Trophoblast cell (in vitro differentiated cells and primary cell): ENCODE data around the gene RBM47.
"Not testable (repeated sequence)": the region's sequence is repeated elsewhere in the genome, so short reads cannot be mapped to it uniquely, and the experiment has no call there.

ENCODE experiments used
- DNase-seq, 2 donors: peaks; one replicate each; pipeline ENCODE4 v3.0.0-alpha.2; 2016
- H2AFZ ChIP-seq: 2 replicates; pipeline ENCODE4 v1.6.1; 2013; ENCODE audit warnings: low read length, moderate library complexity, mild to moderate bottlenecking; ENCODE audit not compliant: insufficient read depth, poor library complexity
- H2AK5ac ChIP-seq: 2 replicates; pipeline ENCODE4 v1.6.1; 2013; ENCODE audit warnings: mild to moderate bottlenecking, low read length
- H2BK120ac ChIP-seq: 2 replicates; pipeline ENCODE4 v1.6.1; 2013; ENCODE audit warnings: low read length, mild to moderate bottlenecking, moderate library complexity; ENCODE audit not compliant: insufficient read depth, poor library complexity
- H2BK12ac ChIP-seq: 2 replicates; pipeline ENCODE4 v1.6.1; 2013; ENCODE audit warnings: mild to moderate bottlenecking, low read length, moderate library complexity
- H2BK5ac ChIP-seq: 2 replicates; pipeline ENCODE4 v1.6.1; 2013; ENCODE audit warnings: low read length, low read depth, moderate library complexity, mild to moderate bottlenecking; ENCODE audit not compliant: poor library complexity
- H3K14ac ChIP-seq: 2 replicates; pipeline ENCODE4 v1.6.1; 2013; ENCODE audit warnings: mild to moderate bottlenecking, low read length
- H3K18ac ChIP-seq: 2 replicates; pipeline ENCODE4 v1.6.1; 2013; ENCODE audit warnings: mild to moderate bottlenecking, low read length
- H3K23ac ChIP-seq: 2 replicates; pipeline ENCODE4 v1.6.1; 2013; ENCODE audit warnings: low read length
- H3K27ac ChIP-seq: 2 replicates; pipeline ENCODE4 v1.5.1; 2013; ENCODE audit warnings: low read depth, mild to moderate bottlenecking, inconsistent platforms, low read length, moderate library complexity
- H3K27me3 ChIP-seq: 2 replicates; pipeline ENCODE4 v1.6.1; 2013; ENCODE audit warnings: inconsistent platforms, mild to moderate bottlenecking, low read length, moderate library complexity; ENCODE audit not compliant: insufficient read depth
- H3K36me3 ChIP-seq, 2 experiments: 1 replicate in 1 of 2; 2 replicates in 1 of 2; pipeline ENCODE4 v1.6.1; 2013; ENCODE audit warnings: low read length in 2 of 2, mild to moderate bottlenecking in 2 of 2, moderate library complexity in 1 of 2; ENCODE audit not compliant: insufficient read depth in 2 of 2, control insufficient read depth in 1 of 2
- H3K4ac ChIP-seq: 2 replicates; pipeline ENCODE4 v1.6.1; 2013; ENCODE audit warnings: low read depth, mild to moderate bottlenecking, low read length, moderate library complexity
- H3K4me1 ChIP-seq, 2 experiments: 1 replicate in 1 of 2; 2 replicates in 1 of 2; pipeline ENCODE4 v1.6.1; 2013; ENCODE audit warnings: low read length in 2 of 2, mild to moderate bottlenecking in 2 of 2, moderate library complexity in 1 of 2; ENCODE audit not compliant: insufficient read depth in 2 of 2, control insufficient read depth in 1 of 2
- H3K4me2 ChIP-seq: 2 replicates; pipeline ENCODE4 v1.6.1; 2013; ENCODE audit warnings: inconsistent platforms, mild to moderate bottlenecking, low read length, moderate library complexity
- H3K4me3 ChIP-seq: 2 replicates; pipeline ENCODE4 v1.5.1; 2013; ENCODE audit warnings: mild to moderate bottlenecking, low read depth, low read length, inconsistent platforms
- H3K79me1 ChIP-seq: one replicate; pipeline ENCODE4 v1.6.1; 2013; ENCODE audit warnings: low read length
- H3K79me2 ChIP-seq: 2 replicates; pipeline ENCODE4 v1.6.1; 2013; ENCODE audit warnings: low read length, mild to moderate bottlenecking; ENCODE audit not compliant: control insufficient read depth, insufficient read depth, poor library complexity
- H3K9ac ChIP-seq: 2 replicates; pipeline ENCODE4 v1.6.1; 2013; ENCODE audit warnings: mild to moderate bottlenecking, low read length
- H3K9me3 ChIP-seq: 2 replicates; pipeline ENCODE4 v1.6.1; 2013; ENCODE audit warnings: low read depth, mild to moderate bottlenecking, control low read depth, inconsistent platforms, low read length; ENCODE audit not compliant: insufficient read depth
- H4K12ac ChIP-seq: 2 replicates; pipeline ENCODE4 v1.6.1; 2013; ENCODE audit warnings: low read depth, mild to moderate bottlenecking, low read length, moderate library complexity
- H4K8ac ChIP-seq: 2 replicates; pipeline ENCODE4 v1.6.1; 2013; ENCODE audit warnings: low read depth, mild to moderate bottlenecking, low read length, moderate library complexity
- H4K91ac ChIP-seq: one replicate; pipeline ENCODE4 v1.6.1; 2013; ENCODE audit warnings: low read depth, mild to moderate bottlenecking, low read length, moderate library complexity
- WGBS: extraction: QIAGEN DNeasy Blood & Tissue Kit; methylation state at CpG from one replicate; pipeline ENCODE4 v1.1.7; 2013; ENCODE audit warnings: missing lambda C conversion rate; ENCODE audit not compliant: insufficient read length, insufficient coverage; ENCODE audit errors: extremely low coverage; 5-methylcytosine and 5-hydroxymethylcytosine counted together

Gene RBM47

GRCh38 chr4:40553995-40554394, 75.7 kb downstream of the RBM47 start:
- Histone ChIP-seq H3K27me3 (no peaks in the 10 kb centered on the region), H3K23ac (no peak overlapping the region), H3K4ac (no peak overlapping the region), H3K9ac (no peak overlapping the region), H3K18ac (no peak overlapping the region), H3K4me3 (no peak overlapping the region), H2AFZ (no peak overlapping the region), H3K14ac (no peak overlapping the region), H3K9me3 (no peaks in the 10 kb centered on the region), H4K8ac (no peak overlapping the region), H3K79me1 (no peaks in the 10 kb centered on the region), H2BK5ac (no peak overlapping the region), H2AK5ac (no peak overlapping the region), H3K27ac (no peak overlapping the region), H4K91ac (no peak overlapping the region), H2BK120ac (no peak overlapping the region), H3K4me1 (peaks cover 2 to 7% of the 10 kb centered on the region in 2 experiments), H2BK12ac (no peak overlapping the region), H3K36me3 (no peaks in the 10 kb centered on the region), H3K79me2 (no peaks in the 10 kb centered on the region), H3K4me2 (no peak overlapping the region), H4K12ac (no peak overlapping the region)
- DNase-seq: peak; percentile 74 to 92
- no CpG with 5 or more reads among the region's 10 CpGs for WGBS

GRCh38 chr4:40552536-40552935, 77.1 kb downstream of the RBM47 start:
- no peak overlapping the region for H3K14ac ChIP-seq
- no peak overlapping the region for H2BK120ac ChIP-seq
- no peak overlapping the region for H4K12ac ChIP-seq
- H2BK5ac ChIP-seq: no peak overlapping the region
- no peaks in the 10 kb centered on the region for H3K79me1 ChIP-seq
- no peak overlapping the region for H3K4ac ChIP-seq
- H2AFZ ChIP-seq: no peak overlapping the region
- H3K36me3 ChIP-seq: peaks cover 0 to 4% of the 10 kb centered on the region in 2 experiments
- no peak overlapping the region for H4K8ac ChIP-seq
- H2AK5ac ChIP-seq: no peak overlapping the region
- H3K27ac ChIP-seq: no peak overlapping the region
- no peak overlapping the region for H3K9ac ChIP-seq
- WGBS: no CpG with 5 or more reads among the region's 6 CpGs
- H3K27me3 ChIP-seq: no peaks in the 10 kb centered on the region
- H3K9me3 ChIP-seq: no peaks in the 10 kb centered on the region
- peaks cover 2 to 8% of the 10 kb centered on the region in 2 experiments for H3K4me1 ChIP-seq
- no peak overlapping the region for H2BK12ac ChIP-seq
- no peak overlapping the region for H3K4me3 ChIP-seq
- no peaks in the 10 kb centered on the region for H3K79me2 ChIP-seq
- no peak overlapping the region for H4K91ac ChIP-seq
- no peak overlapping the region for H3K18ac ChIP-seq
- H3K4me2 ChIP-seq: no peak overlapping the region
- H3K23ac ChIP-seq: no peak overlapping the region
- peak in 1 of 2 donors; percentile 49 for DNase-seq

GRCh38 chr4:40551568-40552136, 78.0 kb downstream of the RBM47 start:
- H2AK5ac ChIP-seq, H3K18ac ChIP-seq, H3K23ac ChIP-seq, H3K4me2 ChIP-seq, H3K9ac ChIP-seq, H3K14ac ChIP-seq, H2BK12ac ChIP-seq, H3K79me1 ChIP-seq, H3K27ac ChIP-seq, H4K91ac ChIP-seq, H3K4ac ChIP-seq, H4K8ac ChIP-seq, H3K4me1 ChIP-seq, H3K4me3 ChIP-seq, H2AFZ ChIP-seq, H4K12ac ChIP-seq, H2BK120ac ChIP-seq, H3K9me3 ChIP-seq, H2BK5ac ChIP-seq, H3K79me2 ChIP-seq, H3K27me3 ChIP-seq, H3K36me3 ChIP-seq: not testable (repeated sequence)
- DNase-seq: peak in 1 of 2 donors; percentile 44
- WGBS: no CpG with 5 or more reads among the region's 9 CpGs

GRCh38 chr4:40550948-40551462, 78.7 kb downstream of the RBM47 start:
- peaks cover 2 to 7% of the 10 kb centered on the region in 2 experiments for H3K36me3 ChIP-seq
- no peak overlapping the region for H2BK12ac ChIP-seq
- H3K14ac ChIP-seq: no peak overlapping the region
- no peak overlapping the region for H3K18ac ChIP-seq
- no peak overlapping the region for H4K91ac ChIP-seq
- H3K79me1 ChIP-seq: no peaks in the 10 kb centered on the region
- no peak overlapping the region for H4K12ac ChIP-seq
- H2BK120ac ChIP-seq: no peak overlapping the region
- no peak overlapping the region for H3K23ac ChIP-seq
- H3K4me1 ChIP-seq: peaks cover 2 to 8% of the 10 kb centered on the region in 2 experiments
- no peak overlapping the region for H3K4me2 ChIP-seq
- no peak overlapping the region for H3K9ac ChIP-seq
- no peaks in the 10 kb centered on the region for H3K9me3 ChIP-seq
- no peak overlapping the region for H2BK5ac ChIP-seq
- no CpG with 5 or more reads among the region's 5 CpGs for WGBS
- no peak overlapping the region for H2AK5ac ChIP-seq
- H3K4ac ChIP-seq: no peak overlapping the region
- no peak overlapping the region for H3K4me3 ChIP-seq
- DNase-seq: peak in 1 of 2 donors; percentile 55
- no peak overlapping the region for H2AFZ ChIP-seq
- no peaks in the 10 kb centered on the region for H3K27me3 ChIP-seq
- no peak overlapping the region for H4K8ac ChIP-seq
- no peaks in the 10 kb centered on the region for H3K79me2 ChIP-seq
- H3K27ac ChIP-seq: no peak overlapping the region
